Gastrocnemius medialis (tissue), 4 donors: Measurements from ENCODE around the gene LIMCH1.

Experiments used
- POLR2A ChIP-seq, 2 donors: fragments of 450-650 bp; IDR thresholded peaks; one replicate each; pipeline ENCODE4 v1.6.1; 2017; ENCODE audit warnings: antibody characterized with exemption in 2 of 2, mild to moderate bottlenecking in 2 of 2, moderate library complexity in 2 of 2
- TF ChIP-seq, protein P1 (sequence below), 5 experiments: fragments of 450-650 bp in 3 of 5; fragments of 200-600 bp in 2 of 5; sonication (generic) in 2 of 5; IDR thresholded peaks in 4 of 5; conservative IDR thresholded peaks in 1 of 5; 1 replicate in 4 of 5; 2 replicates in 1 of 5; pipeline ENCODE4 v1.5.1; 2016 to 2019; ENCODE audit warnings: antibody characterized with exemption in 5 of 5, mild to moderate bottlenecking in 3 of 5, moderate library complexity in 3 of 5

DNA sequence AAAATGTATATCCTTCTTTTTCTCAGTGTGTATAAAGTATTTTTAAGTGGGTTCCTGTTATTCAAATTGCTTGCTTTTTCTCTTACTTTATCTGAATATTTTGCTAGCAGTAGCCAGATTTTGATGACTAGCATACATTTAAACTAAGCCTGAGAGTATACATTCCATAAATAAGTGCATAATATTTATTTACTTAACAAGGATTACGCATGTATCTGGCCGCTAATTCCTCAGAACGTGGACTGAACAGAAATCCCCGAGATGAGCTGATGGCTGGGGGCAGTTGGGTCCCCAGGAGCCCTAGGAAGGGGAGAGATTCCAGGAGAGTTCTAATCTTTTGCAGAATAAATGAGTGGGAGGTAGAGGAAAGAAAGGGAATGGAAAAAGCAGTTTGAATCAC is 119.6 kb downstream of the LIMCH1 start:
- TF ChIP-seq, protein P1, sequence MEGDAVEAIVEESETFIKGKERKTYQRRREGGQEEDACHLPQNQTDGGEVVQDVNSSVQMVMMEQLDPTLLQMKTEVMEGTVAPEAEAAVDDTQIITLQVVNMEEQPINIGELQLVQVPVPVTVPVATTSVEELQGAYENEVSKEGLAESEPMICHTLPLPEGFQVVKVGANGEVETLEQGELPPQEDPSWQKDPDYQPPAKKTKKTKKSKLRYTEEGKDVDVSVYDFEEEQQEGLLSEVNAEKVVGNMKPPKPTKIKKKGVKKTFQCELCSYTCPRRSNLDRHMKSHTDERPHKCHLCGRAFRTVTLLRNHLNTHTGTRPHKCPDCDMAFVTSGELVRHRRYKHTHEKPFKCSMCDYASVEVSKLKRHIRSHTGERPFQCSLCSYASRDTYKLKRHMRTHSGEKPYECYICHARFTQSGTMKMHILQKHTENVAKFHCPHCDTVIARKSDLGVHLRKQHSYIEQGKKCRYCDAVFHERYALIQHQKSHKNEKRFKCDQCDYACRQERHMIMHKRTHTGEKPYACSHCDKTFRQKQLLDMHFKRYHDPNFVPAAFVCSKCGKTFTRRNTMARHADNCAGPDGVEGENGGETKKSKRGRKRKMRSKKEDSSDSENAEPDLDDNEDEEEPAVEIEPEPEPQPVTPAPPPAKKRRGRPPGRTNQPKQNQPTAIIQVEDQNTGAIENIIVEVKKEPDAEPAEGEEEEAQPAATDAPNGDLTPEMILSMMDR (IDR thresholded peaks at IDR 0.05 in 4 of 5, conservative IDR thresholded peaks at IDR 0.05 in 1 of 5): no peak
- no peak for TF ChIP-seq POLR2A (IDR thresholded peaks at IDR 0.05)
